ENCODE data around the gene SEC16B.

The SEC16B gene

GRCh38 chr1:177937931-177938330 is 31.9 kb downstream of the SEC16B start:
- no peak for DNase-seq

- DNase-seq = no peak
Measured at GRCh38 chr1:177937174-177937770, 32.6 kb downstream of the SEC16B start.

GRCh38 chr1:177935638-177936415 is 34.0 kb downstream of the SEC16B start:
- DNase-seq = no peak

GRCh38 chr1:177934927-177935326 is 34.9 kb downstream of the SEC16B start:
- DNase-seq = no peak

- no peak for DNase-seq
Measured at GRCh38 chr1:177934461-177934860, 35.4 kb downstream of the SEC16B start.

- no peak for DNase-seq
Measured at GRCh38 chr1:177933881-177934280, 36.0 kb downstream of the SEC16B start.

- no peak for DNase-seq
Measured at GRCh38 chr1:177932123-177932522, 37.7 kb downstream of the SEC16B start.

GRCh38 chr1:177928952-177929351 is 40.9 kb downstream of the SEC16B start:
- no peak for DNase-seq

GRCh38 chr1:177928194-177928593 is 41.7 kb downstream of the SEC16B start:
- DNase-seq = no peak

- DNase-seq = no peak
Measured at GRCh38 chr1:177927021-177927596, 42.7 kb downstream of the SEC16B start.

GRCh38 chr1:177926201-177926600 is 43.7 kb downstream of the SEC16B start:
- no peak for DNase-seq

- DNase-seq = no peak
Measured at GRCh38 chr1:177925006-177925405, 44.9 kb downstream of the SEC16B start.

GRCh38 chr1:177923441-177923840 is 46.4 kb downstream of the SEC16B start:
- DNase-seq = no peak

- DNase-seq = no peak
Measured at GRCh38 chr1:177922209-177922608, 47.6 kb downstream of the SEC16B start.

- DNase-seq = no peak
Measured at GRCh38 chr1:177921590-177921989, 48.3 kb downstream of the SEC16B start.

- no peak for DNase-seq
Measured at GRCh38 chr1:177920091-177920490, 49.8 kb downstream of the SEC16B start.

- DNase-seq = no peak
Measured at GRCh38 chr1:177915641-177916040, 54.2 kb downstream of the SEC16B start.

- DNase-seq = no peak
Measured at GRCh38 chr1:177914603-177915002, 55.3 kb downstream of the SEC16B start.

- no peak for DNase-seq
Measured at GRCh38 chr1:177913762-177914540, 55.9 kb downstream of the SEC16B start.

- peak; percentile 28 for DNase-seq
Measured at GRCh38 chr1:177912991-177913390, 56.9 kb downstream of the SEC16B start.

GRCh38 chr1:177909416-177909815 is 60.4 kb downstream of the SEC16B start:
- peak; percentile 10 for DNase-seq

- peak; percentile 12 for DNase-seq
Measured at GRCh38 chr1:177907000-177907399, 62.9 kb downstream of the SEC16B start.

GRCh38 chr1:177905686-177906085 is 64.2 kb downstream of the SEC16B start:
- DNase-seq = no peak

- DNase-seq = no peak
Measured at GRCh38 chr1:177902266-177902665, 67.6 kb downstream of the SEC16B start.

Data from NCI-H1105 (cell line).